Measurements from ENCODE around the gene TRPM7.

Gene TRPM7

GRCh38 chr15:50718700-50719125 lies 32.1 kb upstream of the TRPM7 start:
- H2AFZ ChIP-seq (ENCODE audit: low read depth): no peak overlapping the region
- H3K79me2 ChIP-seq (ENCODE audit: insufficient read depth, low read depth): no peaks in the 10 kb centered on the region
- no peaks in the 10 kb centered on the region for H3K4me1 ChIP-seq (ENCODE audit: low read depth, poor library complexity, severe bottlenecking)
- H3K9ac ChIP-seq: no peak overlapping the region
- H4K20me1 ChIP-seq (ENCODE audit: insufficient read depth): no peaks in the 10 kb centered on the region
- no peak overlapping the region for H3K4me2 ChIP-seq
- no peaks in the 10 kb centered on the region for H3K36me3 ChIP-seq (ENCODE audit: insufficient read depth)
- TF ChIP-seq CTCF (conservative IDR thresholded peaks at IDR 0.05; ENCODE audit: low read depth, low read length): no peak
- H3K4me3 ChIP-seq (IDR thresholded peaks at IDR 0.05; ENCODE audit: insufficient read depth, low read depth, low read length): no peak overlapping the region
- H3K27me3 ChIP-seq (ENCODE audit: insufficient read depth, low read depth): no peaks in the 10 kb centered on the region
- no peak overlapping the region for H3K27ac ChIP-seq

GRCh38 chr15:50712018-50712417 lies 25.4 kb upstream of the TRPM7 start:
- no peak for TF ChIP-seq CTCF (conservative IDR thresholded peaks at IDR 0.05; ENCODE audit: low read depth, low read length)
- no peak overlapping the region for H3K9ac ChIP-seq
- no peak overlapping the region for H3K4me2 ChIP-seq
- no peaks in the 10 kb centered on the region for H3K4me1 ChIP-seq (ENCODE audit: low read depth, poor library complexity, severe bottlenecking)
- no peak overlapping the region for H3K27ac ChIP-seq
- H3K4me3 ChIP-seq (IDR thresholded peaks at IDR 0.05; ENCODE audit: insufficient read depth, low read depth, low read length): no peak overlapping the region
- H2AFZ ChIP-seq (ENCODE audit: low read depth): no peak overlapping the region
- H3K79me2 ChIP-seq (ENCODE audit: insufficient read depth, low read depth): no peaks in the 10 kb centered on the region
- H3K27me3 ChIP-seq (ENCODE audit: insufficient read depth, low read depth): no peaks in the 10 kb centered on the region
- H3K36me3 ChIP-seq (ENCODE audit: insufficient read depth): no peaks in the 10 kb centered on the region
- no peaks in the 10 kb centered on the region for H4K20me1 ChIP-seq (ENCODE audit: insufficient read depth)

- H3K36me3 ChIP-seq (ENCODE audit: insufficient read depth): no peaks in the 10 kb centered on the region
- H3K79me2 ChIP-seq (ENCODE audit: insufficient read depth, low read depth): no peaks in the 10 kb centered on the region
- no peak overlapping the region for H3K27ac ChIP-seq
- H3K4me1 ChIP-seq (ENCODE audit: low read depth, poor library complexity, severe bottlenecking): no peaks in the 10 kb centered on the region
- H3K9ac ChIP-seq: no peak overlapping the region
- no peaks in the 10 kb centered on the region for H3K27me3 ChIP-seq (ENCODE audit: insufficient read depth, low read depth)
- H3K4me3 ChIP-seq (IDR thresholded peaks at IDR 0.05; ENCODE audit: insufficient read depth, low read depth, low read length): no peak overlapping the region
- H2AFZ ChIP-seq (ENCODE audit: low read depth): no peak overlapping the region
- no peaks in the 10 kb centered on the region for H4K20me1 ChIP-seq (ENCODE audit: insufficient read depth)
- H3K4me2 ChIP-seq: no peak overlapping the region
- no peak for TF ChIP-seq CTCF (conservative IDR thresholded peaks at IDR 0.05; ENCODE audit: low read depth, low read length)
These were observed 24.0 kb upstream of the TRPM7 start for GRCh38 chr15:50710585-50710984.

- no peaks in the 10 kb centered on the region for H3K36me3 ChIP-seq (ENCODE audit: insufficient read depth)
- no peaks in the 10 kb centered on the region for H3K27me3 ChIP-seq (ENCODE audit: insufficient read depth, low read depth)
- H3K27ac ChIP-seq: no peak overlapping the region
- no peak overlapping the region for H3K9ac ChIP-seq
- H3K4me3 ChIP-seq (IDR thresholded peaks at IDR 0.05; ENCODE audit: insufficient read depth, low read depth, low read length): no peak overlapping the region
- H3K4me1 ChIP-seq (ENCODE audit: low read depth, poor library complexity, severe bottlenecking): no peaks in the 10 kb centered on the region
- no peak overlapping the region for H3K4me2 ChIP-seq
- H3K79me2 ChIP-seq (ENCODE audit: insufficient read depth, low read depth): no peaks in the 10 kb centered on the region
- no peak for TF ChIP-seq CTCF (conservative IDR thresholded peaks at IDR 0.05; ENCODE audit: low read depth, low read length)
- no peaks in the 10 kb centered on the region for H4K20me1 ChIP-seq (ENCODE audit: insufficient read depth)
- no peak overlapping the region for H2AFZ ChIP-seq (ENCODE audit: low read depth)
These were observed 21.4 kb upstream of the TRPM7 start for GRCh38 chr15:50707878-50708427.
